Measurements from ENCODE around the gene LMBRD2.
A peak's percentile ranks its signal among the peaks of the same experiment; 100 is the strongest.

The LMBRD2 gene

DNA sequence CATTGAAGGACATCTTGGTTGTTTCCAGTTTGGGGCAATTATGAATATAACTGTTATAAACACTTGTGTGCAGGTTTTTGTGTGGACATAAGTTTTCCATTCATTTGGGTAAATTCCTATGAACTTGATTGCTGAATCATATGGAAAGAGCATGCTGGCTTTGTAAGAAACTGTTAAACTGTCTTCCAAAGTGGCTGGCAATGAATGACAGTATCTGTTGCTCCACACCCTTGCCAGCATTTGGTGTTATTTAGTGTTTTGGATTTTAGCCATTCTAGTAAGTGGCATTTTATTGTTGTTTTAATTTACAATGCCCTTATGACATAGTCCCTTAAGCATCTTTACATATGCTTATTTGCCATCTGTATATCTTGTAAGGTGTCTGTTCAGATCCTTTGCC, 55.2 kb downstream of the LMBRD2 start:
- DNase-seq, result no peak

DNA sequence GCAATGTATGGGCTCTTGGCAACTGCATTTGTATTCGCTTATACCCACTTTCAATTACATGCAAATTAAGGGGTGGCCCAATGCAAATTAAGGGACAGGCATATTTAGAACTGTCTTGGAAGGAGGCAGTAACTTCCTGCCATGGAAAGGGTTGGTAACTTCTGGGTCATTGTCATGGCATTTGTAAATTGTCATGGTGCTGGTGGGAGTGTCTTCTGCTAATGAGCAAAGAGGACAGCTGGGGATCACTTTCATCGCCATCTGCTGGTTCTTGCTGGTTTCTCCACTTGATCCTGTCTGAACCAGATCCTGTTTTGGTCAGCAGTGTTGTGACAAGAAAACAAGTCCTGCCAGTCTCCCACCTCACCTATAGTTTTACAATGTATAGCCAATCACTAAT, 61.7 kb downstream of the LMBRD2 start:
- DNase-seq, result no peak

DNA sequence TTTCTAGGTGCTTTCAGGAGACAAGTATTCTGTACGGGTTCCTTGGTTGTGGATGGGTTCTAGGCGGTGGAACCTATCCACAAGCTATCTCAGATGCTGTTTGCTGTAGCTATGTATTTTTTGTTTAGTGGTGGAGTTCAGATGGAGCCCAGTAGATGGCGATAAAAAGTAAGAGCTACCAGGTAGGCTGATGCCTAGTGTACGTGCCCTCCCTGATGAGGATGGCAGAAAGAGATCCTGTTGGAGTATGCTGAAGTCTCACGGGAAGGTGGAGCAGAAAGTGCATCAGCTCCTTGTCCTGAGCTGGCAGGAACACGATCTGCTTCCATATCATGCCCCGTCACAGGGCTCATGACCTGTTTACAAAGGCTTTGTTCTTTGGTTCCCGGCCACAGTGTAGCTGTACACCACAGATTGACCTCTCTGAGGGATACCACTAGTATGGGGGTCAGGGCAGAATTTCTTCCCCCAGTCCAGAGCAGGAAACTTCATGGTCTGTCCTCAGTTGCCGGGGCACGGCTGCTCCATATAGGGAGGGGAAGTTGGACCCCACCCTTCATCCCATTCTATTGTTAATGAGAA, 72.4 kb downstream of the LMBRD2 start:
- peak; percentile 68 for DNase-seq

DNA sequence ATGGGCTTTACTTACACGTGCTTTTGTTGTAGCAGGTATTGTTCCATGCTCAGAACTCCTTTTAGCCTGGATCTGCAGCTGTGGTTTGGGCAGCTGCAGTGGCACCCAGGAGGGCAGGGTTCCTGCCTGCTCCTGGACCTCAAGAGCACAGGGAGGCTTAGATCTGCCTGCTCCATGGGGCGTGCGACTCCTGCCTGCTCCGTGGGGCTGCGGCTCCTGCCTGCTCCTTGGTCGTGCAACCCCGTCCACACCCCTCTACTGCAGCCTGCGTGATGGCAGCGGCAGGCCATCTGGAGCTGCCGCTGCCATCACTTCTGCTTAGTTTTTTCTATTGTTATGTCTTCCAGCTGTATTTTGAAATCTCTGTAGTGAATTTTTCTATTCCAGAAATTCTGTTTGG, 73.3 kb downstream of the LMBRD2 start:
- no peak for DNase-seq

DNA sequence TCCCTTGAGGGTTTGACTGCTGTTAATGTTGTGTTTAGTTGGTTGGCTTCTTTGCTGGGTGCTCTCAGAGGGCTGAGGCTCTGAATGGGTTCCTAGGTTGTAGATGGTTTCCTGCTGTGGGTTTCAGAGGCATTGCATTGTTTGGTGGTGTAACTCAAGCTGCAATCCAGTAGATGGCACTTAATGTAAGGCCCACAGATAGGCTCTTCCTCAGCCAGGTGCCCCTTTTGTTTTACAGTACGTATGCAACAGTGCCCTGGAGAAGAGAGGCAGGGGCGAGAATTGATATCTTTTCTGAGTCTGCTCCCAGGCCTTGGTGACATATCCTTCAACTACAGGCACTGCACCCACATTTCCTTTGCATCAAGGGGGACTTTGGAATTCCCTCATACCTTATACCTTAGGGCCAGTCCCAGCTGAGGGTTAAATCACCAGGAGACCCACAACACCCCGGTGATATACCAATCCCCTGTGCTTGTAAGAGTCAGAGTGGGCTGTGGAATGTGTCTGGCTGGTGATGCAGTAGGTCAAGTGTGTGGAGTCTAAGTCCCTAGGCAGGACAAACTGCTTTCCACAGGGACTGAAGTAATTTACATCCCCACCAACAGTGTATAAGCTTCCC, 78.0 kb downstream of the LMBRD2 start:
- DNase-seq, result peak; percentile 2

DNA sequence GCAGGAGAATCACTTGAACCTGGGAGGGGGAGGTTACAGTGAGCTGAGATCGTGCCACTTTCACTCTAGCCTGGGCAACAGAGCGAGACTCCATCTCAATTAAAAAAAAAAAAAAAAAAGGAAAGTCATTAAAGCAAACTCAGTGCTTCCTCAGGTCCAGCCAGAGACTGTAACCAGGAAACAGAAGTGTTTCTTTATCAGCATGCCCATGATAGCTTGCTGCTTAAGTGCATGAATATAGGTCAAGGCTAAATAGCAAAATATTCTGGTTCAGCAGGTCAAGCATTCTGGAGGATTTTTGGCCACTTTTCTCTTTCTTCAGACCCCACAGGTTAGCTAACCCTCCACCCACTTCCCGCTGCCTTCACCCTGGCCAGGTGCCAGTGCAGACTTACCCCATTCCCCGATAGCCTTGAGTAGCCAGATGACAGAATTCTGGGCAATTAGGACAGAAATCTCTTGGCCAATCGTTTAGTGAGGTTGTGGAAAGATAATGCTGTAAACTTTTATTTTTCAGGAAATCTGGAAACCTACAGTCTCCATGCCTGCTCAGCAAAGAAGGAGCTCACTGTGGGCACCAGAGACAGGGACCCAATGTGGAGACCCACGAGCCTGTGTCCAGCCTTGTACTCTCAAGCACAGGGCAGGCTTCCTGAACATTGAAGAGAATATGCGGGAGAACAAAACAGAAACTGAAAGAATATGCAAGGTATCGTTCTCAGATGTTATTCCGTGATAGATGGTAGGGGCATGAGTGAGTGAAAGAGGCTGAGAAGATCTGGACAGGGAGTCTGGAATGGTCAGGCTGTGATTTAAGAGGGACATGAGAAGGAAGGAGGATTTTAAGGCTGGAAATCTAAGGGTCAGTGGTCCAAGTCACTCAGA, 80.8 kb downstream of the LMBRD2 start:
- no peak for DNase-seq

DNA sequence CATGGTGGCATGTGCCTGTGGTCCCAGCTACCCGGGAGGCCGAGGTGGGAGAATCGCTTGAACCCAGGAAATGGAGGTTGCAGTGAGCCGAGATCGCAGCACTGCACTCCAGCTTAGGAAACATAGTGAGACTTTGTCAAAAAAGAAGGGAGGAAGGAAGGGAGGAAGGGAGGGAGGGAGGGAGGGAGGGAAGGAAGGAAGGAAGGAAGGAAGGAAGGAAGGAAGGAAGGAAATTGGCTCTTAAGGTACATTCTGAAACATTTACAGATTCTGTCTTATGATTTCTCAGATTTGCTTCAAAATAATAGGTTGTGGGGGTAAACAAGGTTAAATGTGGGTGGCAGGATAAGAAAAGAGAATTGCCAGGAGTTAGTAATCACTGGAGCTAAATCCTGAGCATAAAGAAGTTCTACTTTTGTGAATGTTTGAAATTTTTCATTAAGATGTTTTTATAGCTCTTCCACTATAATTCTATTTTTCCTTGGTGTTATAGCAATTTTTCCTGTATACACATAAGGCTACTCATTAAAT, 82.9 kb downstream of the LMBRD2 start:
- no peak for DNase-seq

DNA sequence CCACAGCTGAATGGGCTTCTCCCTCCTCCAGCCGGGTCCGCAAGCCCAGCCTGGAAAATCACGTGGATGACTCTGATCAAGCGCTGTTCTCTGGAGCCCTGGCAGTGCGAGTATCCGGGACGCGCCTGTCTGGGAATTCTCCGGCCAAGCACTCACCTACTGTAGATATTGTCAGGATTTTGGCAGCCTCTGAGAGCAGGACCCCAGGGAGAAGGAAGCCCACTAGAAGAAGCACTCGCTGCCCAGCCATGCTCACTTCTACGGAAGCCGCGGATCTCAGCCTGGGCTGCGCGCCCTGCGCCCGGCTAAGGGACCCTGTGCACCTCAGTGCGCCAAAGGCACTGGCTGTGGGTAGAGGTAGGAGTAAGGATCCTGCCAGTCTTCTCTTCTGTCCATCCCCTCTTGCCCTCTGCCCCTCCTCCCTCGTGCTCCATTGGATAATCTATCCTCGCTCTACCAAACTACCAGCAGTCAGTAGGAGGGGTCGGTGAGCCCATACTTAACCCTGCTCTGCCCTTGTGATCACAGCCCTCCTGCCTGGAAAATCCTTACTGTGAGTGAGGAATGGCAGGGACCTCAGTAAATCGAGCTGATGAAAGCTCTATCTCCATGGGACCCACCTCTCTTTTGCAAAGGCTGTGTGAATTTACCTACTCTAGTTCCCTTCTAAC, 85.0 kb downstream of the LMBRD2 start, which contains the start of gene UGT3A2:
Gene UGT3A2, minus strand, starts transcription at position 343 of the 671 bp plus-strand sequence. Its CDS starts 93 bp downstream, at position 250.
- DNase-seq, result no peak

DNA sequence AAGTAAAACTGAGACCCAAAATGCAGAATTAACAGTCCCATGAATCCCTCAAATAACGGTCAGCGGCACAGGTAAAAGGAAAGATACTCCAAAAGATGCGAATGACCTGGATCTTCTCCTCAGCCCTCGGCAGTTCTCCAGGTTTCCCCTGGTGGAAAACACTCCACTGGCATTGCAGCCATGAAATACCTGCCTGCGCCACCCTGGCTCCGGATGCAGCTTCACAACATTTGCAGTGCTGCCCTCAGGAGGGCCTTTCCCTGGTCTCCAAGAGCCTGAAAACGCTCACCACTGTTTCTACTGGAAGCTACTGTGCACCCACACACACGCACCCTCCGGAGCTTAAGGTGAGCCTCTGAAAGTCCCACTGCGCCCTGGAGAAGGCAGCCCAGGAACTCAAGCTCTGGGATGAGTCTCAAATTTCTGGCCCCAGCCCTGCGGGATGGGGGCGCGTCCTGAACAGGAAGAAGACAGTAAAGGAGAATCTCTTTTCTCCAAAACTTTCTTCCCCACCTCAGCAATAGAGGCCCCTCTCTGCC, 85.6 kb downstream of the LMBRD2 start:
- no peak for DNase-seq

DNA sequence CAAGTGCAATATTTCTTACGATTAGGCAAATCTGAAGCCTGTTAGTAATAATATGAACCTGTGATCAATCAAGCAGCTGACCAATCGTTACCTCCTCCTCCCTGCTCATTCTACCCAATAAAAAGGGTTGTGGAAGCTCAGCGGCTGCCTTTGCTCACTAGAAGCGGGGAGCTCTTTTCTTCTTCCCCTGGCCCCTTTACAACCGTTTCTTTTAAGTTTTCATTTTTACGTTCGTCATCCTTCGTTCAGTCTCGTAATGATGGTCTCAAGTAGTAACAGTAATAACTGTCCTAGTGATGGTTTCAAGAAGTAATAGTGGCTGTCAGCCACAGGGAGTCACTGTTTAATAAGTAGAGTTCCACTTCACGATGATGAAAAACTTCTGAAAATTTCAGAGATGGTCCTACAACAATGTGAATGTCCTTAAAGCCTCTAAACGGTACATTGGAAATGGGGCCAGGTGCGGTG, 91.2 kb downstream of the LMBRD2 start:
- no peak for DNase-seq

DNA sequence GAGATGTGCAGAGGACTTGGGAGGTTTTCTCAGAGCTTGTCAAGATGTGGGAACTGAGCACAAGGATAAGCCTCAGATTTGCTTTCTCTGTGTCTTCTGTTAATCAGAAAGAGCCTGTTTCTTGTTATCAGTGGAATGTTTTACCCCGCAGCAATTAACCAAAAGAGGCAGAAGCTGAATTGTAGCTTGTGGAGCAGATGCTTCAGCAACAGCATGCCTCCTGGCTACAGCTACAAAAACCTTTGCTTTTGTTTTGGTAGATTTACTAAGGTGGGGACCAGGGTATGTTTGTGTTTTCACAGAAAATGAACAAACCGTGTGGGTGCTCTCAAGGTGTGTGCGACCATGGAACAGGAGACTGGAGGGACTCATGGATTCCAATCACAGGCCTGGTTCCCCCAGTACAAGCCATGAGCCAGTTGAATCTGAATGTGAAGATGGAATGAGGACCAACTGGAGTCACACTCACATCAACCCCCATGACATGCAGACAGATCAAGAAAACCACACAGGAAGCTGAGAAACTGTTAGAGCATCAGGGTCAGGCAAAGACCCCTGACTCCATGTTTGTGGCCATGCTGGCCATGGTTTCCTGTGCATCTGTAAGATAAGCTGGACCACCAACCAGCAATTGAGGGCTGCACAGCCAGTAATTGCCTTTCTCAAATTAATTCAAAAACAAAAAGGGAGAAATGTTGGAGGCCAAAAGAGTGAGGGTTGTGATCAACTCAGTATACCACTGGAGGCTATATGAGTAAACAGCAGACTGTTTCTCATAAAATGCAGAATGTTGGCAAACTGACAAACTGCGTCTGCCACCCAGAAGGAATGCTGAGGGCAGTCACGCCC, 91.9 kb downstream of the LMBRD2 start:
- no peak for DNase-seq

DNA sequence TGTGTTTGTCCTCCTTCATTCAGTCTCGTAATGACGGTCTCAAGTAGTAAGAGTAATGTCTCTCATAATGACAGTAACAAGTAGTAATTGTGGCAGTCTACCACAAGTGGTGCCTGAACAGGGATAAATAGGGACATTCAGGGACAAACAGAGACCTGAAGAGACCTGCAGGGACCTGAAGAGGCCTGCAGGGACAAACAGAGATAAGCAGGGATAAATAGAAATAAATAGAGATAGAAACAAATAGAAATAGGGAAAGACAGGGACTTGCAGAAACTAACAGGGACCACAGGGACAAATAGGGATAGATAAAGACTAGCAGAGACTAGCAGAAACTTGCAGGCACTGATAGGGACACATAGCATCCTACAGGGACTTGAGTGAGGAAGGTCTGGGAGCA, 92.9 kb downstream of the LMBRD2 start:
- DNase-seq, result no peak

DNA sequence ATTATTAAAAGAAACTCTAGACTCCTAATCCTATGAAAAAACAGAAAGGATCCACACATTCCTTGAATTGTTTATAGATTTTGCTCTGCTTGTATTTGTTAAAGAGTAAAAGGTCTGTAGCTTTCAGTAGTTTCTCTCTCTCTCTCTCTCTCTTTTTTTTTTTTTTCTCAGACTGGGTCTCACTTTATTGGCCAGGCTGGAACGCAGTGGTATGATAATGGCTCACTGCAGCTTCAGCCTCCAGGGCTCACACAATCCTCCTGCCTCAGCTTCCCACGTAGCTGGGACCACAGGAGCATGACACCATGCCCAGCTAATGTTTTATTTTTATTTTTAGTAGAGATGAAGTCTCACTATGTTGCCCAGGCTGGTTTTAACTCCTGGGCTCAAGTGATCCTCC, 94.3 kb downstream of the LMBRD2 start:
- DNase-seq, result no peak

DNA sequence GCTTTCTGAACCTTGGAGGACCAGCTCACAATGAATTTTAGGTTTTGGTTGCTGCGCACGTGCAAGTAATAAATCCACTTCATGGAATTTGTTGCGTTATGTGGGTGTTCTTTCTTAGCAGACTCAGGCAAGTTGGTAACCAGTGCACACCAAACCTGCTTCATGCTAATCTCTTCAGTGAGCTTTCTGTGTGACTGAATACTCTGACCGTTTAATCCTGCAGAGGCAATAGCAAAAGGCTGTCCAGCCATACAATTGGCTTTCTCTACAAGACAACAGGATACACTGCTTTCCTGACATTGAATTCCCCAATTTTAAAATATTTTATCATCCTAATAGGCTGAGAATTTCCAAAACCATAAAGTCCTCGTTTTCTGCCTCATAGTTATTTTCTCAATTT, 95.3 kb downstream of the LMBRD2 start:
- no peak for DNase-seq

DNA sequence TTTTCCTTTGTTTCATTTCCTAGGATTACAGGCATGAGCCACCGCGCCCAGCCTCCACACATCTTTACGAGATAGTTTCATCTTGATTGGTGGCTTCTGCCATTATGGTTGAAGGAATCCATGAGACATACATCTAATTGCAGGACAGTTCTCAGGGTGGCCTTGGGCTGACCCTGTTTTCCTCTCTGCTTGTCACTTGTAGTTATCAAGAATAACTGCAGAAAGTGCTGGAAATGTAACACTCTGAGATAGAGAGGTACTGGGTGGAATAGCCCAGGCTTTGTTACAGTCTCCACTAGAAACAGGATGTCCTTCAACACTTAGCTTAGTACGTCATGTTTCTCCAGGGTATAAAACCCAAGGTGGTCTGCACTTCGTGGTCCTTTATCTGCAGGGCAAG, 95.7 kb downstream of the LMBRD2 start:
- no peak for DNase-seq

DNA sequence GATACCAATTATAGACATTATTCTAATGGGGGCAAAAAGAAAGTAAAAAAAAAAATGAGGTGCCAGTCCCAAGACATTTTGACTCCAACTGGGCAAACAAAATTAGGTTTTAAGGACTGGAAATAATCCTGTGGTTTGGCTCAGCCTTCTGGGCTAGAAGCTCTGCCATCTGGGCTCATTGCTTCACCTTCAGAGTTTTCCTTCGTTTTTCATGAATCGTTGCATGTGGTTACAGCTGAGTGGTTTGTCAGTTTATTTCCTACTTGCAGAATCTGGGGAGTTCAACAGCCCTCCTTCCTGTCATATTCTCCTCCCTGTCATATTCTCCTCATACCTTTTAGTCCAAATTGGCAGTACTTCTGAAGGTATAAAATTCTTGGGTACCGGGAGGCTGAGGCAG, 97.0 kb downstream of the LMBRD2 start:
- DNase-seq, result no peak

DNA sequence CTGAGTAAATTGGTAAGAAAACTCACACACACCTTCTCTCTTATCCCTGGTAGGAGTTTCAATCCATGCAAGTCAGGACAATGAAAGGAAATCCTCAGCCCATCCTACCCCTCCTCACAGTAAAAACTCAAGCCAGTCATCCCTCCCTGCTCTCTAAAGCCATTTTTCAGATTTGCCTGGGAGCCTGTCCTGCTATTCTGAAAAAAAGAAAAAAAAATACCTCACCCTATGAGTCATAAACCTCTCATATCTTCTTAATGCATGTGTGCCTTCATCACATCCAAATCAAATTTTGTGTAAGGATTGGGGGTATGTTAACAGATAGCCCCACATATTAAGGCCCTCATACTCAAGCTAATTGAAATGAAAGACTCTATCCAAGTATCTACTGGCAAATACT, 99.1 kb downstream of the LMBRD2 start:
- DNase-seq, result no peak

DNA sequence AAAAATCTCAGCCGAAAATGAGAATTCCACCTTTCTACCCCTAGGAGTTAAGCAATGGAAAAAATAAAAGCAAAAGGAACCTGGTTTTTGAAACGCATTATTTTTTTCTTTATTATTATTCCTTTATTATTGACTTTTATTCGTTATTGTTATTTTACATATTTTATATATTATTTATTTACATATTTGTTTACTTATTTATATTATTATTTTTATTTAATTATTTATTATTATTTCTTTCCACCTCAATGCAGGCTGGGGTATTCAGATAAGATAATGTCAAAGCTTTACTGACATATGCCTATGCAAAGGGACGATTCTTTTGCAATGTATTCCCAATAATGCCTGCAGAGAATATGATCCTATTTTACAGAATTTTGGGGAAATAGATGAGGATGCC, 101.7 kb downstream of the LMBRD2 start:
- DNase-seq, result no peak

Measured in NCI-H1092 treated with DMSO at 0.1 percent for 48 hours (cell line).